Femur (tissue), 1 donor: ENCODE data around the gene PDXDC1.
"Not testable (repeated sequence)": the region's sequence is repeated elsewhere in the genome, so short reads cannot be mapped to it uniquely, and the experiment has no call there.

Source experiments
- DNase-seq: peaks from one replicate; pipeline ENCODE4 v3.0.0-alpha.2; 2017

The PDXDC1 gene

DNA sequence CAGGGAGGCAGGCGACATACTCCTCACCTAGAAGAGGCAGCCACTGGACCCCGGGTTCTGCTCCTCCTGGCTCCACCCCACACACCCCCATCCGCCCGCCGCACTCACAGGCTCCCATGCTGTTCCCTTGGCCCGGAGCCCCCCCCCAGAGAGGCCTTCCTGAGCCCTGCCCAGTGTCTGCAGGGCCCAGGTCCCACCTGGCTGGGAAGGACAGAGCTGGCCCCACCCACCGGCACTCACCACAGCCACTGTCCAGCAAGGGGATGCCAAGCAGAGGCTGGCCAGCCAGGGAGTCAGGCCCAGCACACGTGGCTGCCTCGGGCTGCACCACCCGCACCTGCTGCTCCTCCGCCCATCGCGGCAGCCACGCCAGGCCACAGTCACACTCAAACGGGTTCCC is 162.7 kb downstream of the PDXDC1 start:
- not testable (repeated sequence) for DNase-seq

DNA sequence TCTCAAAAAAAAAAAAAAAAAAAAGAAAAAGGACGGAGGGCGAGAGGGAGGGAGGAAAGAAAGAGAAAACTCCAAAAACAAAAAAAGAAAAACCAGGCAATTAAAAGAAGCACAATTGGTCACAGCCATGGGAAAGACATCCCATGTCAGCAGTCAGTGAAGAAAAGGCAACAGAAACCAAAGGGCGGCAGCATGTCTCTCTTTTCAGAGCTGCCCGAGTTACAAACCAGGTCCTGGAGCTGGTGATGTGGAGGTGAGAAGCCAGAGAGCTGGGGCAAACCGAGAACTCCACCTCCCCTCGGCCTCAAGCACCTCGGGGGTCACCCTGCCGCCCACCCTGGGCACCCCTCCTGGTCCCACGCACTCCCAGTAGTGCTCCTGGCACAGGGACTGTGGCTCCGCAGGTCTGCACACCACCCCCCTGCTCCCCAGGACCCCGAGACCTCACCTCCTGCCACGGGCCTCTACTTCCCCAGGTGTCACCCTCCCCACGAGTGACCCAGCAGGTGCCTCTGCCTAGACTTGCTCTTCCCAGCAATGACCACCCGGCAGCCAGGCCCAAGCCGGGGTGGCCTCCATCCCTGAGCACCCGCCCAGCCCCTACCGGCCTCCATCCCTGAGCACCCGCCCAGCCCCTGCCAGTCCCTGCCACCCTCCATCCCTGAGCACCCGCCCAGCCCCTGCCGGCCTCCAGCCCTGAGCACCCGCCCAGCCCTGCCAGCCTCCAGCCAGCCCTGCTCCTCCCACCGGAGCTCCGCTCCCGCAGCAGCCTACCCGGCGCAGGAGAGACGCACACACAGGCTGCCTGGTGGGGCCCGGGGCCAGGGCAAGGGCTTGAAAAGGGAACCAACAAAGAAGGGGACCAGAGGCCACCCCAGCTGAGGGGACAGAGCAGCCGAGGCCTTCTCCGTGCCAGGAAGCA is 165.9 kb downstream of the PDXDC1 start:
- DNase-seq: peak; percentile 43

DNA sequence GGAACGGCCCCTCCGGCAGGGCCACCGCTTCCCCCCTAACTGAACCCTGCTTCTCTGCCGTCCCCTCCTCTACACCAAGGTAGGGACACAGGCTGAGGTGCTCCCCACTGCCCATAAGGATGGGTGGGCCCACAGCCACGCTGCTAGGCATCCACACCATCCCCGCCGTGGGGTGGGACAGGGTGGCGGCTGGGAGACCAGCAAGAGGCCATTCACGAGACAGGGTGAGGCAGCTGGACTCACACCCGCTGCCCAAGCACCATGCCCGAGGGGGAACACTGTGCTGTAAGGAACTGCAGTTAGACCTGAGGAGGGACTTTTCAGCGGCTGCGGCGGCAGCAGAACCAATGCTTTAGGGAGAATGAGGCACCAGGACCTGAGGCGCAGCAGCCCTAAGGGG is 166.8 kb downstream of the PDXDC1 start:
- no peak for DNase-seq

DNA sequence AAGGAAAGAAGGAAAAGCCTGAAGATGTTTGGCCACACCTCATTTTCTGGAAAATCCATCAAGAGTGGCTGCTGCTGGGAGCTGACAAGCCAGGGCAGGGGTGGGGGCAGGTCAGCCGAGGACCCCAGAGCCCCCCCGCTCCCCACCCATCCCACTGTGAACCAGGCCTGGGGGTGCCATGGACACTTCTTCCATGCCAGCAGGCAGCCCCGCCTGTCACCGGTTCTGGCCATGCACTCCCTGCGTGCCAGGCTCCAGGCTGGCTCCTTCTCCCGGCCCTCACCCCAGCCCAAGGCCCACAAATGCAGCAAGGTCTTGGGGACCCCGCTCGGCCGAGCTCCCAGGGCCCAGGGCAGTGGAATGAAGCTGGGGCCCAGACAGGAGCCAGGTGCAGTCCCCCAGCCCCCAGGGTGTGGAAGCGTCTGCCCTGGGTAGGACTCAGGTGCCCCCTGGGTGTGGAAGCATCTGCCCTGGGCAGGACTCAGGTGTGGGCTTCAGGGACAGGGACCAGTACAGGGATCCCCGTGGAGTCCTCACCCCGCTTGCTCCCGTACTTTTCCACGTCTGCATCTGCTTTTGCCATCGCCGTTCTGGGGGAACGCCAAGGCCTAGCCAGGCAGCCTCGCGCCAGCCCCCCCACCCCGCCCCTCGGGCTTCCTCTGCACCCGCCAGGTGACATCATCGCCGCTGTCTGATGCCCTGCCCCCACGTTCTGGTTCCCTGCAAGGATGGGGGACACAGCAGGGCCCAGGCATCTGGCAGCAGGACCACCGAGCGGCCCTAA is 167.5 kb downstream of the PDXDC1 start:
- DNase-seq: peak; percentile 40

DNA sequence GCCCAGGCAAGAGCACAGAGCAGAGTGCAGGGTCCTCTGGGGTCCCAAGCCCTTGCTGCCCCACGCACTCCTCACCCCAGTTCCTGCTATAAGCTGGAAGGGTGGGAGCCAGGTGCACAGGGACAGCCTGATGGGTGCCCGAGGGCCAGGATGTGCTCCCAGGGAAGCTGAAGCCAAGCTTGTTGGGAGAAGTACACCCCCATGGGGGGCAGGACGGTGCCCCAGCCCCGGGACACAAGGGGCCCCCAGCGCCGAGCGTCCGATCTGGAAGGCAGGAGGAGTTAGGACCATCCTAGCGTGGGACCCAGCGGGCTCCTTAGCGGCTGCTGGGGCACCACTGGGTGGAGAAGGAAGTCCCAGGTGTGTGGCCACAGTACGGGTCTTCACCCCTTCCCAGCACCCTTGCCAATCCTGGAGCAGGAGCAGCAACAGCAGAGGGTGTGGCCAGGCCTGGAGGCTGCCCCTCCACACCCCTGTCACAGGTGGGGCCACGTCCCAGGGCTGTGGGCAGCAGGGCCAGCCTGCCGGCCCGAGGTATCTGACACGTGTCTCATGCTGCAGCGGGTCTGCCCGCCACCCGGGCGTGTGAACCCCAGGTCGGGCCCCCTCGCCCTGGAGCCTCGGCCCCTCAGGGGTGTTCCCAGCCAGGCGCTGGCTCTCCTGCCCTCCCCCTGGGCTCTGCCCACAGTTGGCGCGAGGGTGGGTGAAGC is 168.2 kb downstream of the PDXDC1 start:
- not testable (repeated sequence) for DNase-seq

DNA sequence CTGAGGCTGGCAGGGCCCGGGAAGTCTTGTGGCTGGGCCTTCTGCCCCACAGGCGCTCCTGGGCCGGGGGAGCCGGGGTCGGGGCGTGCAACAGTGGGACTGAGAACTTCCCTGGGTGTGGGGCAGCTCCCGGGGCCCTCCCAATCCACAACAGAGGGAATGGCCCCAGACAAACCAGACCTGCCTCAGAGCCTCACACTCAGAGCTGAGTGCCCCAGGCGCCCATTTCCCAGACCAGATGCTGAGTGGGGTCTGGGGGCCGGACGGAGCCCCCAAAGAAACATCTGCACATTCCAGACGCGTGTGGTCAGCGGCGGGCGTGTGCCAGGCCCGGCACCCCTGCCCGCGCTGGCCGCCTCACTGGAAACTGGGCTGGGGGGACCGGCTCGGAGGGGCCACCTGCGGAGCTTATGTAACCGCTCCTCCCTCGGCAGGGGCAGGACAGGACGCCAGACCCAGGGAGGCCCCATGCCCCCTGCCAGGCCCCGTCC is 168.8 kb downstream of the PDXDC1 start:
- DNase-seq: peak; percentile 54

DNA sequence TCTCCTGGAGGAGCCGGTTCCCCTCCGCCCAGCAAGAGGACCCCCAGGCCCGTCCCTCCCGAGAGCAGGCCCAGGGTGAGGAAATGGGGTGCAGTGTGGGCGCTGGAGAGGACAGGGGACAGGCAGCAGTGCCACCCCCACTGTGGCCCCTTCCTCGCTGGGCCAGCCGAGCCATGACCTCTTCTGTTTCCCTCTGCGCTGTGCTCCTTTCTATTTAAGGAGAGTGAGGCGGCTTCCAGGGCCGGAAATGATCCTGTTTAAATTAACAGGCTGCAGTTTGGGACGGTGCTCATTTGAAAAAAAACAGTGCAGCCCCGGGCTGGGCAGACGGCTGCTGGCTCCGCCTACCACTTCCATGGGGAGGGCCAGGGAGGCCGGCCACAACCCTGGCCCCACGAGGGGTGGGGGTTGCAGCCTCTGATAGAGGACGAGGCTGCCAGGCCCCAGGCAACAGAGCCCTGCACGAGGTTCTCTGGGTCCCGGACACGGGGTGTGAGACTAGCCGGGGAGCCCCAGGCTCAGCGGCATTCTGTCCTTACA is 169.3 kb downstream of the PDXDC1 start:
- peak; percentile 79 for DNase-seq

DNA sequence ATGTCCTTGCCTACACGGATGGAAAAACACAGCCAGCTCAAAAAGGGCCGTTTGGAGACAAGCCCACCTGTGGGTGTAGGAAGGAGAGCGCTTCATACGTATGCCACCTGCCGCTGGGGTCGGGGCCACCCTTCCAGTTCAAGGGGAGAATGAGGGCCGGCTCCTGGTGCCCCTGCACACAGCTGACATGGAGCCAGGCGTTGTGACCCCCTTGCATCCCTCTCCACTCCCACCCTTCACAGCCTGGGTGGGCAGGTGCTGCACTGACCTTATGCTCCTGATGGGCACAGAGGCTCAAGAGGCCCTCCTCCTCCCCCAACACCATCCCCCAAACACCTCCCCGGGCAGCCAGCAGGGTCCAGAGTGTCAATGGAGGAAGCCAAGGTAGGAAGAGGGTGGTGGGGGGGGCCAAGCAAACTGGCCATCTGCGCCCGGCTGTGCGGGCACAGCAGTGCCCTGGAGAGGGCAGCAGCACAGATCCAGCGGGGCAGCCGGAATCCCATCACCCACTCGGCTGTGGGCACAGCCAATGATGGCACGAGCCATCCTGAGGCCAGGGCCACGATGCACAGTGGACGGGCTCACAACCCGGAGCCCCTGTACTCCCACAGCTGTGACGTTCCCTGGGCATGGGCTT is 170.1 kb downstream of the PDXDC1 start:
- not testable (repeated sequence) for DNase-seq

DNA sequence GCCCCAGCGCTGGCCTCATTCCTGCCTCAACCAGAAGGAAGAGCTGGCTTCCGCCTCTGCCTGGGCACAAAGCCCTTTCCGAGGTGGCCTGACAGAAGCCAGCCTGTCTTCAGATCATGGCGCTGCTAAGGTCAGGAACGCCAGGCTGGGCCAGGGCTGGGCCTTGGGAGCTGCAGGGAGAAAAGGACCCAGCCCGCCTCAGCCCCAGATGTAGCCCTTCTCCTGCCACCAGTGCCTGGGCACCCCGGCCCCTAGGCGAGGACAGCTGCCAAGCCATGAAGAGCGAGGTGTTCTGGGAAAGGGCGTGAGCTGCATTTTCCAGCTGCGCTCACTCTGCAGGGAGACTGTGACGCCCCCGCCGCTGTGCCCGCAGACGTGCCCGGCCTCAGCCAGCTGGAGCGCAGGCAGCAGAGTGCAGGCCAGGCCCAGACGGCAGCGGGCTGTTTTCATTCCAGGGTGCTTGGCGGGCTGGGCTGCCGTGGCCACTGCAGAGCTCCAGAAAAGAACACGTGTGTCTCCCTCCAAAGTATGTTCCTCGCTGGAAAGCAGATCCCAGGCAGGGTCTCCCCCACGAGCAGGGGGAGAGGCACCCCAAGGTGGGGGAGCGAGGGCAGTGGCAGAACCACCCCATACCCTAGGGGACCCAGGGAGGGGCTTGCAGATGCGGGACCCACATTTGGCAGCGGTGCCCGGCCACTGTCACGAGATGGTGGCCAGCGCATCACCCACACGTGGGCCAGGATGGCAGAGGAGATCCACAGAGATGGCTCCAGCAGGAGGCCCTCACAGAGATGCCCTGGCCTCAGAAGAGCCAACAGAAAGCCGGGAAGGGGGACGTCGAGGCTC is 170.8 kb downstream of the PDXDC1 start:
- peak; percentile 87 for DNase-seq

DNA sequence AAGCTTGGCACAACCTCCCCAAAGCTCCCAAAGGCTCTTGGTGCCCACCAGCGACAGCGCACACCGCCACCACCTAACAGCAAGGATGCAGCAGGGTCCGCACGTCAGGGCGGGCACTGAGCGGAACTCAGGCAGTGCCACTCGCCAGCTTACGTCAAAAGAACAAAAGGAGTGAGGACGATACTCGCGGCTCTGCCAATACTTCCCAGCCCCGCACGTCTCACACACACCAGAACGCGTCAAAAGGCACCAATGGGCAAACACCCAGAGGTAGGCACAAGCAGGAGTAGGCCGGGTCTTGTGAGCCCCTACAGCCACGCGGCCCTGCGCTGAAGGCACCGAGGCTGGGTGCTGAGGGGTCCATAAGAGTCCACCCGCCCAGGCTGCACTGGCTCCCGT is 171.4 kb downstream of the PDXDC1 start:
- not testable (repeated sequence) for DNase-seq

DNA sequence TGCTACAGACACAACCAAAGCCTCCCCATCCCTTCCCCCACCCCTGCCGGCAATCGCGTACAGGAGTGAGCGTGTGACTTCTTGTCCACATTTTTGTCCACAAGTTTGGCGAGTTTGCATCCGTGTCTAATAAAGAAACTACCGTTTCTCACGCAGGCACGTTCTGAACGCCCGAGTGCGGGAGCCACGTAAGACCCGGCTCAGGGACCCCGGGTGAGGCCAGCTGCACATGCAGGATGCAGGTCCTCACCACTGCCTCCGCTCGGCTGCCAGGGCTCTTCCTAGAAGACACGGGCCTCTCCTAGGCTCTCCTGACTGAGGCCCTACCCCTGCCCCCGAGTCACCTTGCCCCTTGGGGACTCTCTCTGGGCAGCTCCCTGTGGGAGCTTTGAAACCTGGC is 174.0 kb downstream of the PDXDC1 start:
- not testable (repeated sequence) for DNase-seq

DNA sequence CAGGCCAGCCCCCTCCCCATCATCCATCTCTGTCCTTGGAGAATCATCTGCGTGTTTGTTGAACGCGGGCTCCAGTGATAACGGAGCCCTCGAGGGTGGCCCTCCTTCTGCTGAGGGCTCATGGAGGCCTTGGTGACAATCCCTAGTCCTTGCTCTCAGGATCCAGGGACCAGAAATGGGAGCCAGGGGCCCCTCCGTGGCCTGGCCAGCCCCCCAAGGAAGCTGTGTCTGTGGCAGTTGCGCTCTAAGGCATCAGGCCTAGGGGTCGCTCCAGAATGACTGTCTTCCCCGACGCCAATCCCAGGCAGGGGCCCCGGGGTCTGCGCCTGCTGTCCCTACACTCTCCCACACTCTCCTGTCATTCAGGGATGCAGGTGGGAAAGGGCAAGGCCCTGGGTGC is 174.4 kb downstream of the PDXDC1 start:
- not testable (repeated sequence) for DNase-seq

DNA sequence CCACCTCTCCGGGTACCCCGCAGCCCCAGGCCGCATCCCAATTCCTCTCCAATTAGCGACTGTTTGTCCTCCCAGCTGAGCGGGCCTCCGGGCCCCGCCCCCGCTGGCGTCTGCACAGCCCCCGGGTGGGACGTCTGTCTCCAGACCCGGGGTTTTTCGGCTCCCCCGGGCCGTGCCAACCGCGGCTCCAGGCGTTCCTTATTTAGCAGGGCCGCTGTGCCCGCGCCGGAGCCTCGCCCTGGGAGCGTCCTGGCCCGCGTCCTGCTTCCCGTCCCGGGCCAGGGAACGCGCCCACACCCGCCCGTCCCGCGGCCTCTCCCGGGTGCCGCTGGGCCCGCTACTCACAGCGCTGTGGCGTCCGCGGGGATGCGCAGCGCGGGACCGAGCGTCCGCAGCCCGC is 179.2 kb downstream of the PDXDC1 start:
- DNase-seq: peak; percentile 42

DNA sequence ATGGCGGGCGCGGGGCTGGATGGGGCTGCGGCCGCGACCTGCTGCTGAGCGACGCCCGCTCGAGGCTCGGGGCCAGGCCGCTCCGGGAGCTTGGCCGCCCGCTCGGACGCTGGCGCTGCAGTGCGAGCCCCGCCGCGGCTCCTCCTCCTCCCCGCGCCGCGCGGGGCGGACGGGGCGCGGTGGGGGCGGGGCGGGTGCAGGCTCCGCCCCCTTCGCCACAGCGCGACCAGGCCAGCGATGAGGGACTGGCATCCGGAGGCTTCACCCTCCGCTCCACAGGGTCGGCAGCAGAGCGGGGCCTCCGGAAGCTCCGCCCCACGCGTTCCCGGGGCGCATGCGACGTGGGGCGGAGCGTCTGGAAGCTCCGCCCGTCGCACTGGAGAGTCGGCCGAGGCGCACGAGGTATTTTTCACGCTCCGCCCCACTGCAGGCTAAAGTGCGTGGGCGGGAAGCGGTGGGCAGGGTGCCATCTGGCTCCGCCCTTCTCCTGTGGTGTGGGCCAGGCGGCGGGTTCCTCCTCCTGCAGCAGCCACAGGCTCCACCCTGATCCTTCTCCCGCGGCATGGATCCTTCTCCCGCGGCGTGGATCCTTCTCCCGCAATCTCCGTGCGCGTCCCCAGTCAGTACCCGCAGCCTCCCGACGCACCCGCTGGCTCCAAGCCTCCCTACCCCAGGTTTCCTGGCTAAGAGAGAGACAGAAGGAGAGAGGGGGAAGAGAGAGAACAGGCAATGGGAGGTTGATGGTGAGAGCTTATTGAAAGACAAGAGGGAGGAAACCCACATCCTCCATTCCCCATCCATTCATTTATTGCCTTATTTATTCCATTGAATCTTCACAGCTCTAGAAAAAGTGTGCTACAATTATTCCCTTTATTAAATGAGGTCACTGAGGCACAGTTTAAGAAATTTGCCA is 180.1 kb downstream of the PDXDC1 start:
- peak; percentile 92 for DNase-seq

DNA sequence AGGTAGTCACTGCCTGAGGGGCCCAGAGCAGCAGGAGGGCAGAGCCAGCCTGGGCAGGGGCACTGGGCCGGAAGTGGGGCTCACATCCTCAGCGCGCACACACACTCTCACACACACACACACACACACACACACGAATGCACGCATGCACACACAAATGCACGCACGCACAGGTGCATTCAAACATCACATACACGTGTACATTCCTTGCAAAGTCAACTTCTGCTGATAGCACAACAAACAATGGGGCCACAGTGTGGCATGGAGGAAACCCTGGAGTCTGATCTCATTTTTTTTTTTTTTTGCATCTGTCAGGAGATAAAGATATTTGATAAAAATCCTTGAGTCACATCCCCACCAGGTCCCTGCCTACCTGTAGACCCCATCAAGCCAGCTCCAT is 182.8 kb downstream of the PDXDC1 start:
- DNase-seq: not testable (repeated sequence)

DNA sequence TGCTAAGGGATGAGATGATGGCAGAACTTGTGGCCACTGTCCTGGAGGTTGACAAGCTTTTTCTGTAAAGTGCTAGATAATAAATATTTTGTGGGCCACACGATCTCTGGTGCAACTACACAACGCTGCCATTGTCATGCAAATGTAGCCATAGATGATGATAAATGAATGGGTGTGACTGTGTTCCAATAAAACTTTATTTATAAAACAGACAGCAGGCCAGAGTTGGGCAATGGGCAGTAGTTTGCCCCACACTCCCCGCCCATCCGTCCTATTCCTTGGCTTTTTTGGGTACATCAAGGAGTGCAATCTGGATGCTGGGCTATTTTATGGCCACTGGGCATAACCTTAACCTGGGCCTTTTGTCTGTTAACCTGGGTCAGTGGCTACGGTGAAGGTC is 184.8 kb downstream of the PDXDC1 start:
- DNase-seq: not testable (repeated sequence)

DNA sequence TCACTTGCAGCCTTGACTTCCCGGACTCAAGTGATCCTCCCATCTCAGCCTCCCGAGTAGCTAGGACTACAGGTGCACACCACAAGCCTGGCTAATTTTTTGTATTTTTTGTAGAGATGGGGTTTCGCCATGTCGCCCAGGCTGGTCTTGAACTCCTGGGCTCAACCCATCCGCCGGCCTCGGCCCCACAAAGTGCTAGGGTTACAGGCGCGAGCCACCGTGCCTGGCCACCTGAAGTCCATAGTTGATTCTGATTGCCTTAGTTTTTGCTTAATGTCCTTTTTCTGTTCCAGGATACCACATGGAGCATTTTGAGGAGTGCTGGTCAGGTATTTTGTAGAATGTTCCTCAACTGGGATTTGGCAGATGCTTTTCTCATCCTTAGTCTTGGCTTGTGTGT is 185.7 kb downstream of the PDXDC1 start:
- not testable (repeated sequence) for DNase-seq

DNA sequence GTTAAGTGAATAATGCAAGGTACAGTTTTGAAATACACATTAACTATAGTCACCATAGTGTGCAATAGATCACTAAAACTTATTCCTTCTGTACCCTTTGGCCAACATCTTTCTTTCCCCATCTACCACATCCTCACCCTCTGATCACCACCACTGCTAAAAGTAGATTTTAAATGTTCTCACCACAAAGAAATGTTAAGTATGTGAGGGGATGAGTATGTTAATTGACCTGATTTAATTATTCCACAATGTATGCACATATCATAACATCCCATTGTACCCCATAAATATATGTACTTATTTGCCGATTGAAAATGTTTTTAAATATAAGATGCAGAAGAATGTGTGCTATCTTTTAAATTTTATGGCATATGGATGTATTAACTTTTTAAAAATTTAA is 188.2 kb downstream of the PDXDC1 start:
- DNase-seq: not testable (repeated sequence)

DNA sequence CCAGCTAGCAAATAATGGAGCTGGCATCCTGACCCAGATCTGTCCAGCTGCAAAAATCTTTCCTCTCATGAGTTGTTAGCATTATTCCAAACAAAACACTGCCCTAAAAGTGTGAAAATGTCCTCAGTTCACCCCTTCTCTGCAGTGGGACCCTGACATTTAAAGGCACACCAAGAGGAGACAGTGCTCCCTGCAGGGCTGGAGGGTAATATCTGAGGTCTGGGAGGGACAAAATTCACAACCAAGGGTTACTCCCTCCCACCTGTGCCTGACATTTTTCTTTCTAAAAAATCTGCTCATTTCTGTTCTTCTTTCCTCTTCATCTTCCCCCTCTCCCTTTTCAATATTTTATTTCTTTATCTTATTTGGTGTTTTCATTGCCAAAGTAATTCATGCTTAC is 191.4 kb downstream of the PDXDC1 start:
- not testable (repeated sequence) for DNase-seq

DNA sequence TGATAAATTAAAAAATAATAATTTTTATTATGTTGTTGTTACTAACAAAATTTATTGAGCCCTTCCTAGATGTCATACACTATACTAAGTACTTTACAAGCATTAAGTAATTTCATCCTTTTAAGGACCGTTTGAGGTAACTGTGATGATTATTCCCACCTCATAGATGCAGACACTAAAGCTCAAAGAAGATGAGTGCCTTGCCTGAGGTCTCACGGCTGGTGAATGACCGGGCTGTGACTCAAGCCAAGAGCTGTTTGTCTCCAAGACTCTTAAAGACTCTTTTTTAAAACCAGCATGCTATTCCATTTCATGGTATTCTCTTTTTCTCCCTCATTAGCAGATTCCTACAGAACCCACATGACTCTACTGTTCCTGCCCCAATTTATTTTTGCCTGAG is 193.5 kb downstream of the PDXDC1 start:
- DNase-seq: not testable (repeated sequence)
